ENCODE results near the gene KLF16. TPM values are rescaled to one million over a fixed set of nuclear protein-coding genes. Genes with fewer than 3 reads are reported as not detected.
"Not testable (repeated sequence)": the region's sequence is repeated elsewhere in the genome, so short reads cannot be mapped to it uniquely, and the experiment has no call there.

KLF16 gene
- total RNA-seq, 1 donor from 2014 or later: 6.4 TPM

- no peak overlapping the region for H3K27ac ChIP-seq (replicated peaks)
- H3K9me3 ChIP-seq (replicated peaks): no peaks in the 10 kb centered on the region
- H3K27me3 ChIP-seq (ENCODE audit: low read depth): no peaks in the 10 kb centered on the region
- TF ChIP-seq CTCF (IDR thresholded peaks at IDR 0.05; ENCODE audit: borderline replicate concordance): no peak
- H3K4me3 ChIP-seq: no peak overlapping the region
- no peaks in the 10 kb centered on the region for H3K36me3 ChIP-seq
- intact Hi-C loops (cut with micrococcal nuclease): no loop called here
- peaks cover 29% of the 10 kb centered on the region for H3K4me1 ChIP-seq
- no peak for DNase-seq
These were observed 30.4 kb upstream of the KLF16 start for GRCh38 chr19:1893791-1894190.

- intact Hi-C loops (cut with micrococcal nuclease): no loop called here
These were observed 26.5 kb upstream of the KLF16 start for GRCh38 chr19:1889907-1890306.

DNA sequence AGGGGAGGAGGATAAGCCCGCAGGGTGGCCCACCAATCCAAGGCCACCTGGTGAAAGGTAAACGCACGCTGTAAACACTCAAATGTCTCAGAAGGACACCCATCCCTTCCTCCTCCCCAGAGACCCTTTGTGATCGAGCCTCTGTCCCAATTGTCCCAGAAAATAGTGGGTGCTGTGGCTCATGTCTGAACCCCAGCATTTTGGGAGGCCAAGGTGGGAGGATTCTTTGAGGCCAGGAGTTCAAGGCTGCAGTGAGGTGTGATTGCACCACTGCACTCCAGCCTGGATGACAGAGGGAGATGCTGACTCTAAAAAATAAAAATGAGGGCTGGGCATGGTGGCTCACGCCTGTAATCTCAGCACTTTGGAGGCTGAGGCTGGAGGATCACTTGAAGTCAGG, 25.0 kb upstream of the KLF16 start:
- no peak for TF ChIP-seq CTCF (IDR thresholded peaks at IDR 0.05; ENCODE audit: borderline replicate concordance)
- Histone ChIP-seq H3K36me3 (no peaks in the 10 kb centered on the region), H3K4me1 (peaks cover 26% of the 10 kb centered on the region), H3K9me3 (replicated peaks) (no peaks in the 10 kb centered on the region), H3K27ac (replicated peaks) (no peak overlapping the region), H3K4me3 (no peak overlapping the region), H3K27me3 (ENCODE audit: low read depth) (no peaks in the 10 kb centered on the region)
- DNase-seq: no peak
- intact Hi-C loops (cut with micrococcal nuclease): no loop called here

More at GRCh38 chr19:1889907-1890306, 26.5 kb upstream of the KLF16 start:
- no peaks in the 10 kb centered on the region for H3K27me3 ChIP-seq (ENCODE audit: low read depth)
- no peaks in the 10 kb centered on the region for H3K9me3 ChIP-seq (replicated peaks)
- no peak for DNase-seq
- no peak overlapping the region for H3K27ac ChIP-seq (replicated peaks)
- peaks cover 11% of the 10 kb centered on the region for H3K4me1 ChIP-seq
- H3K36me3 ChIP-seq: no peaks in the 10 kb centered on the region
- TF ChIP-seq CTCF (IDR thresholded peaks at IDR 0.05; ENCODE audit: borderline replicate concordance): no peak
- no peak overlapping the region for H3K4me3 ChIP-seq

GRCh38 chr19:1886360-1886759, 23.0 kb upstream of the KLF16 start:
- H3K27me3 ChIP-seq (ENCODE audit: low read depth); DNase-seq; H3K9me3 ChIP-seq (replicated peaks); H3K4me3 ChIP-seq; H3K36me3 ChIP-seq; intact Hi-C loops (cut with micrococcal nuclease): not testable (repeated sequence)
- H3K27ac ChIP-seq (replicated peaks): peak overlapping the region; percentile 58
- H3K4me1 ChIP-seq: peaks cover 45% of the 10 kb centered on the region

DNA sequence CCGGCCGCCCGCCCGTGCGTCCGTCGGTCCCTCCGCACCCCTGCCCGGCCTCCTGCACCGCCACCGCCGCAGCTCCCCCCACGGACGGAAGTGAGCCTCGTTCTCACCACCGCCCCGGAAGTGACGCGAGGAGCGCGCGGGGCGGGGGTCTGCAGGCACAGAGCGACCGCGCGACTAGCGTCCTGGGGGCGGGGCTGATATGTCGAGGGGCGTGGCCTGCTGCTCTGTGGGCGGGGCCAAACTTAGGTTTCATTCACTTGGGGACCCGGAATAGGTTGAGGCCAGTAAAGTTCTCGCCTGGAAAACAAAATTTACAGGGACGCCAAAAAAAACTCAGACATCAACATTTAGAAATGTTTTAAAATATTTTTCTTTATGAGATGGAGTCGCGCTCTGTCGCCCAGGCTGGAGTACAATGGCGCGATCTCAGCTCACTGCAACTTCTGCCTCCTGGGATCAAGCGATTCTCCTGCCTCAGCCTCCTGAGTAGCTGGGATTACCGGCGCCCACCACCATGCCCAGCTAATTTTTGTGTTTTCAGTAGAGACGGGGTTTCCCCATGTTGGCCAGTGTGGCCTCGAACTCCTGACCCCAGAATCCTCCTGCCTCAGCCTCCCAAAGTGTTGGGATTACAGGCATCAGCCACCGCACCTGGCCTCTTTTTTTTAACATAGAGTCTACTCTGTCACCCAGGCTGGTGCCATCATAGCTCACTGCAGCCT, 22.2 kb upstream of the KLF16 start, which contains the start of gene ABHD17A:
Gene ABHD17A, minus strand, starts transcription at position 99 of the 722 bp plus-strand sequence. CDS start 3,930 bp downstream, outside the sequence.
- H3K27me3 ChIP-seq (ENCODE audit: low read depth); intact Hi-C loops (cut with micrococcal nuclease); H3K9me3 ChIP-seq (replicated peaks); H3K36me3 ChIP-seq: not testable (repeated sequence)
- Histone ChIP-seq H3K27ac (replicated peaks) (peak within 1 kb of the TSS; percentile 90), H3K4me3 (peak within 1 kb of the TSS; percentile 85), H3K4me1 (peaks cover 51% of the 10 kb centered on the region)
- peak; percentile 95 for DNase-seq

DNA sequence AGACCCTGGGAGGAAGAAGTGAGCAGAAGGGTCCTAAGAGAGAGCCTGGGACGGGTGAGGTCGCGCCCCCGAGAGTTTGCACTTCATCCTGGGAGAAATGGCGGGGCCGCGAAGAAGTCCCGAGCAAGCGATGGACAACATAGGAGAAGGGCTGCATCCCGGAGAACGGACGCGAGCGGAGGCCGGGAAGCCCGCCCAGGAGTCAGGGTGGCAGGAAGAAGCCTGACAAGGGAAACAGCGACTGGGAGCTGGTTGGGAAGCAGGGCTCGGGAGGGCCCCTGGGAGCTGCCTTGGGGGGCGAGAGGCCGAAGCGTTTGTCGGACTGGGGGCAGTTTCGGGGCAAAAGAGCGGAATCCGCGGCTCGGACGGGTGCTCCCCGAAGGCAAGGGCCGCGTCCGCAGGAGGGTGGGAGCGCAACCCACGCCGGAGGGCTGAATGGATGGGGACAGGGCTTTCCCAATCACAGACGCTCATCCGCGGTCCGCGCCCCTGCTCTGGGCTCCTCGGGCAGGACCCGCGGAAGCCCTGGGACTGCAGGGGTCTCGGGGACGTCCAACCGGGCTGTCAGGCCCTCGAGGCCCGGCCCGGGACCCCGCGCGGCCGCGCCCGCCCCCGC, 21.4 kb upstream of the KLF16 start:
- H3K4me1 ChIP-seq: peaks cover 58% of the 10 kb centered on the region
- intact Hi-C loops (cut with micrococcal nuclease): no loop called here
- no peak for DNase-seq

More for the DNA sequence above, 21.4 kb upstream of the KLF16 start:
- H3K4me3 ChIP-seq: peak overlapping the region; percentile 85
- TF ChIP-seq CTCF (IDR thresholded peaks at IDR 0.05; ENCODE audit: borderline replicate concordance): no peak
- H3K36me3 ChIP-seq: no peaks in the 10 kb centered on the region
- no peaks in the 10 kb centered on the region for H3K27me3 ChIP-seq (ENCODE audit: low read depth)
- no peaks in the 10 kb centered on the region for H3K9me3 ChIP-seq (replicated peaks)
- peak overlapping the region; percentile 90 for H3K27ac ChIP-seq (replicated peaks)
